IMR-90 (cell line): ENCODE results near the gene SLC8A3.

Experiments used
- BHLHE40 ChIP-seq: fragments of 150-350 bp; IDR thresholded peaks from 2 replicates; pipeline ENCODE4 v1.6.1; 2016; ENCODE audit warnings: mild to moderate bottlenecking, low read depth, low read length
- CEBPB ChIP-seq: IDR thresholded peaks from 2 replicates; pipeline ENCODE4 v1.6.1; 2012; ENCODE audit warnings: low read depth, low read length, improper control_type of control experiment
- CTCF ChIP-seq: conservative IDR thresholded peaks from 2 replicates; pipeline ENCODE4 v1.5.1; 2012; ENCODE audit warnings: mild to moderate bottlenecking, low read depth, low read length, improper control_type of control experiment
- FOS ChIP-seq: fragments of 150-350 bp; IDR thresholded peaks from 2 replicates; pipeline ENCODE4 v1.6.1; 2016; ENCODE audit warnings: low read depth, low read length
- MAZ ChIP-seq: IDR thresholded peaks from 2 replicates; pipeline ENCODE4 v1.6.1; 2012; ENCODE audit warnings: low read depth, mild to moderate bottlenecking, low read length, improper control_type of control experiment, moderate library complexity, borderline replicate concordance
- MXI1 ChIP-seq: IDR thresholded peaks from 2 replicates; pipeline ENCODE4 v1.6.1; 2012; ENCODE audit warnings: low read depth, mild to moderate bottlenecking, low read length, moderate library complexity, borderline replicate concordance
- POLR2A ChIP-seq: IDR thresholded peaks from 2 replicates; pipeline ENCODE4 v1.6.1; 2012; ENCODE audit warnings: mild to moderate bottlenecking, low read depth, low read length
- RAD21 ChIP-seq: IDR thresholded peaks from 2 replicates; pipeline ENCODE4 v1.6.1; 2012; ENCODE audit warnings: low read length, improper control_type of control experiment
- RCOR1 ChIP-seq: IDR thresholded peaks from 2 replicates; pipeline ENCODE4 v1.6.1; 2012; ENCODE audit warnings: mild to moderate bottlenecking, low read length, improper control_type of control experiment; ENCODE audit not compliant: insufficient replicate concordance
- RFX5 ChIP-seq: IDR thresholded peaks from 2 replicates; pipeline ENCODE4 v1.8.0; 2012; ENCODE audit warnings: low read depth, mild to moderate bottlenecking, low read length, moderate library complexity
- SMC3 ChIP-seq: fragments of 150-350 bp; IDR thresholded peaks from 2 replicates; pipeline ENCODE4 v1.6.1; 2016; ENCODE audit warnings: low read depth, mild to moderate bottlenecking, antibody characterized with exemption, low read length, moderate library complexity
- TF ChIP-seq, protein P1 (sequence below): fragments of 150-350 bp; IDR thresholded peaks from 2 replicates; pipeline ENCODE4 v1.6.1; 2017; ENCODE audit warnings: mild to moderate bottlenecking, antibody characterized with exemption, low read length, low read depth
- TF ChIP-seq, protein P2 (sequence below): fragments of 150-350 bp; IDR thresholded peaks from 2 replicates; pipeline ENCODE4 v1.6.1; 2016; ENCODE audit warnings: low read depth, mild to moderate bottlenecking, low read length, moderate library complexity, borderline replicate concordance

DNA sequence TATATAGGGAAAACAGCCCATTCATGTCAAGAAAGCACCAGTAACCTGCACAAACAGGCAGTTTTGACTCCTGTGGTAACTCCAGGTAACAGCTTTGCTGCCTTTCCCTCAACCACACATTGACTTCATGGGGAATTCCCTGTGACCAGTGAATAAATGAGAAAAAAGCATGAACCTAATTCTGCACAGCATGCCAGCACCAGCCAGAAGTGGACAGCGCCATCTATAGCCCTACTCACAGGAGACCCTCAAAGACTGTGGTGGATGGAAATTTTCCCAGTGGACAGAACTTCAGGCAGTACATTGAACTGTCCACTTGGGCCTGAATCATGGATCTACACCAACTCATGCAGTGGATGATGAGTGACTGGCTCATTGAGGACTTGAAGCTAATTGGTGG is 152.1 kb downstream of the SLC8A3 start:
- peak; percentile 16; the same call in 1 of the 2 replicates for TF ChIP-seq CTCF
- TF ChIP-seq, protein P1, sequence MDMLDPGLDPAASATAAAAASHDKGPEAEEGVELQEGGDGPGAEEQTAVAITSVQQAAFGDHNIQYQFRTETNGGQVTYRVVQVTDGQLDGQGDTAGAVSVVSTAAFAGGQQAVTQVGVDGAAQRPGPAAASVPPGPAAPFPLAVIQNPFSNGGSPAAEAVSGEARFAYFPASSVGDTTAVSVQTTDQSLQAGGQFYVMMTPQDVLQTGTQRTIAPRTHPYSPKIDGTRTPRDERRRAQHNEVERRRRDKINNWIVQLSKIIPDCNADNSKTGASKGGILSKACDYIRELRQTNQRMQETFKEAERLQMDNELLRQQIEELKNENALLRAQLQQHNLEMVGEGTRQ: no peak
- no peak for TF ChIP-seq SMC3
- TF ChIP-seq MXI1: no peak
- TF ChIP-seq POLR2A: no peak
- no peak for TF ChIP-seq BHLHE40
- no peak for TF ChIP-seq CEBPB
- no peak for TF ChIP-seq RFX5
- no peak for TF ChIP-seq RAD21
- TF ChIP-seq FOS: no peak
- no peak for TF ChIP-seq MAZ
- TF ChIP-seq RCOR1: no peak
- TF ChIP-seq, protein P2, sequence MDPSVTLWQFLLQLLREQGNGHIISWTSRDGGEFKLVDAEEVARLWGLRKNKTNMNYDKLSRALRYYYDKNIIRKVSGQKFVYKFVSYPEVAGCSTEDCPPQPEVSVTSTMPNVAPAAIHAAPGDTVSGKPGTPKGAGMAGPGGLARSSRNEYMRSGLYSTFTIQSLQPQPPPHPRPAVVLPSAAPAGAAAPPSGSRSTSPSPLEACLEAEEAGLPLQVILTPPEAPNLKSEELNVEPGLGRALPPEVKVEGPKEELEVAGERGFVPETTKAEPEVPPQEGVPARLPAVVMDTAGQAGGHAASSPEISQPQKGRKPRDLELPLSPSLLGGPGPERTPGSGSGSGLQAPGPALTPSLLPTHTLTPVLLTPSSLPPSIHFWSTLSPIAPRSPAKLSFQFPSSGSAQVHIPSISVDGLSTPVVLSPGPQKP: no peak
